Fibroblast of villous mesenchyme (primary cell): ENCODE data around the gene NSUN2. TPM values are rescaled to one million over a fixed set of nuclear protein-coding genes. Genes with fewer than 3 reads are reported as not detected.

Experiments
- DNase-seq: peaks from one replicate; pipeline ENCODE4 v3.0.0-alpha.2; 2010; ENCODE audit warnings: low read depth
- H3K4me3 ChIP-seq: 2 replicates; pipeline ENCODE4 v1.5.1; 2011; ENCODE audit warnings: low read depth, mild to moderate bottlenecking, low read length
- CTCF ChIP-seq: IDR thresholded peaks from 2 replicates; pipeline ENCODE4 v1.5.1; 2012; ENCODE audit warnings: low read depth, mild to moderate bottlenecking, low read length; ENCODE audit not compliant: insufficient read depth
- total RNA-seq: library from RNA; depleted of rRNA; stranded (reverse); fragments of >200 nt; gene quantifications from 2 replicates; pipeline ENCODE4 v1.2.3, GENCODE V29; 2012

NSUN2 gene
- total RNA-seq, 1 donor: 46.2 TPM

GRCh38 chr5:6601816-6602215 lies 31.0 kb downstream of the NSUN2 start:
- no peak for DNase-seq
- no peak for TF ChIP-seq CTCF
- no peak overlapping the region for H3K4me3 ChIP-seq

- no peak overlapping the region for H3K4me3 ChIP-seq
- DNase-seq: no peak
- no peak for TF ChIP-seq CTCF
Measured at GRCh38 chr5:6601271-6601670, 31.6 kb downstream of the NSUN2 start.

- DNase-seq: no peak
- H3K4me3 ChIP-seq: no peak overlapping the region
- no peak for TF ChIP-seq CTCF
Measured at GRCh38 chr5:6599739-6600138, 33.1 kb downstream of the NSUN2 start.

- H3K4me3 ChIP-seq: no peak overlapping the region
- TF ChIP-seq CTCF: no peak
- DNase-seq: no peak
Measured at GRCh38 chr5:6598351-6598900, 34.4 kb downstream of the NSUN2 start.

GRCh38 chr5:6597557-6597956 lies 35.3 kb downstream of the NSUN2 start:
- DNase-seq: no peak
- TF ChIP-seq CTCF: no peak
- H3K4me3 ChIP-seq: no peak overlapping the region

- no peak for TF ChIP-seq CTCF
- DNase-seq: no peak
- no peak overlapping the region for H3K4me3 ChIP-seq
Measured at GRCh38 chr5:6596388-6596787, 36.5 kb downstream of the NSUN2 start.

GRCh38 chr5:6595405-6595804 lies 37.4 kb downstream of the NSUN2 start:
- H3K4me3 ChIP-seq: no peak overlapping the region
- no peak for TF ChIP-seq CTCF
- no peak for DNase-seq
